ENCODE measurements around the gene DAGLB.
"Not testable (repeated sequence)": the region's sequence is repeated elsewhere in the genome, so short reads cannot be mapped to it uniquely, and the experiment has no call there.

DAGLB gene, protein sequence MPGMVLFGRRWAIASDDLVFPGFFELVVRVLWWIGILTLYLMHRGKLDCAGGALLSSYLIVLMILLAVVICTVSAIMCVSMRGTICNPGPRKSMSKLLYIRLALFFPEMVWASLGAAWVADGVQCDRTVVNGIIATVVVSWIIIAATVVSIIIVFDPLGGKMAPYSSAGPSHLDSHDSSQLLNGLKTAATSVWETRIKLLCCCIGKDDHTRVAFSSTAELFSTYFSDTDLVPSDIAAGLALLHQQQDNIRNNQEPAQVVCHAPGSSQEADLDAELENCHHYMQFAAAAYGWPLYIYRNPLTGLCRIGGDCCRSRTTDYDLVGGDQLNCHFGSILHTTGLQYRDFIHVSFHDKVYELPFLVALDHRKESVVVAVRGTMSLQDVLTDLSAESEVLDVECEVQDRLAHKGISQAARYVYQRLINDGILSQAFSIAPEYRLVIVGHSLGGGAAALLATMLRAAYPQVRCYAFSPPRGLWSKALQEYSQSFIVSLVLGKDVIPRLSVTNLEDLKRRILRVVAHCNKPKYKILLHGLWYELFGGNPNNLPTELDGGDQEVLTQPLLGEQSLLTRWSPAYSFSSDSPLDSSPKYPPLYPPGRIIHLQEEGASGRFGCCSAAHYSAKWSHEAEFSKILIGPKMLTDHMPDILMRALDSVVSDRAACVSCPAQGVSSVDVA

DNA sequence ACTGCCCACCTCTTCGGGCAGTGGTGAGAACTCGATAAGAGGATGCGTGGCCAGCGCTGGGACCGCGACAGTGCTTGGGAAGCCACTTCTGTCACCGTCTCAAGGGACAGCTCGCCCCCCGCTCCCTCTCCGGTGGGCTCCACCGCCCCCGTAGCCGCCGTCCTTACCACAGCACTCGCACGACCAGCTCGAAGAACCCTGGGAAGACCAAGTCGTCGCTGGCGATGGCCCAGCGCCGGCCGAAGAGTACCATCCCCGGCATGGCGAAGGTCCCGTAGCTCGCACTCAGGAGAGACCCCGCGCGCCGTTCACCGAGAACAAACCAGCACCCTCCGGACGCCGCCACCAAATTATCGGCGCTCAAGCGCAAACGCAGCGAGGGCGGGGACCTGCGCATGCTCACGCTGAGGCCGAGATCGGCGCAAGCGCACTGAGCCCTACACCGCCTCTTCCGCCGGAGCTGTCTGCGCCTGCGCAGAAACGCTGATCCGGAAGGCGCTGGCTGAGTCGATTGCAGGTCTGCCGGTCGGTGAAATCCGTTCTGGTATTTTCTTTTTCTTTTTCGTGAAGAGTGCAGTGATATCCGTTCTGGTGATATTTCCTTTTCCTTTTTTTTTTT lies at the start of gene DAGLB:
DAGLB (minus strand) TSS at position 374 of the 619 bp plus-strand sequence; CDS start at position 262, 112 bp downstream.
- peak; percentile 90 for DNase-seq (ENCODE audit: low spot score)

DNA sequence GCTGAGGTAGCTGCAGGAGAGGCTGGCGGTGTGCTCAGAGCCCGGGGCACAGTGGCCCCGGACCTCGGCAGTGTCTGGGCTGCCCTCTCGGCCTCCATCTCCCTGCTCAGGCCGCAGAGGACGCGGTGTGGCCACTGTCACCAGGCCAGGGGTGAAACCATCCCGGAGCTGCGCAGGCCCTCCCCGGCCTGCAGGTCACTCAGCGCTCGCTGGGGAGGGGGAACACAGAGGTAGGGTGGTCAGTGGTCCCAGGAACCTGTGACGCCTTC lies 49.8 kb upstream of the DAGLB start:
- no peak for DNase-seq (ENCODE audit: low spot score)

DNA sequence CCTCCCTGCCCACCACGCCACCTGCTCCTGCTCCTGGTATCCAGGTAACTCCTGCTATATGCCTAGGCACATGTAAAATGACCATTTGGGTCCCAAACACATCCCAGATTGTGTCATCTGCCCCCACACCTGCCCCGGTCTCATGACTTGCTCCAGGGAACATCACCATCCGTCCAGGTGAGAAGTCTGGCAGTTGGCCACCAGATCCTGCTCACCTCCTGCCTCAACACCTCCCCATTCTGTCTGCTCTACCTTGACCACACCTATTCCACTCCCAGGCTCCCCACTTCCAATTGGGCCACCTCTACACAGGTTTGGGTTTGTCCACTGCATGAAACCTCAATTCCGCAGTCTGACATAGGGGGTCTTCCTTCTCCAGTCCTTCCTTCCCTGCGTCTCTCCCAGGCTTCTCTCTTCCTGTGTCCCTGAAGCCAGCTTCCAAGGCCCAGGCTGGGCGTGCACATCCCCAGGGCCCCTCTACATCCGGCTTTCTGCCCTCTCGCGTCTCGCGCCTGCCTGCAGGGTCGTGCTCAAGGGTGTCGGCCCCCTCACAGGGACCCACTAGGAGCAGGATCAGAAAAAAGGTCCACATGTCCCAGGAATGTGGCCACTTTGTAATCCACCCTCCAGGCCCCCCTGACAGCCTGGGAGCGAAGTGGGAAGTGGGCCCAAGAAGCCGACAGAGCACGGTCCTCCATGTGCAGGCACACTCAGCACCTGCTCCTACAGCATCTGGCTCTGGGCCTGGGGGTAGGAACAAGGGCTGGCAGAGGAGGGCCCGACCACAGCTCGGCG lies 49.3 kb upstream of the DAGLB start:
- no peak for DNase-seq (ENCODE audit: low spot score)

GRCh38 chr7:6495597-6496262 lies 48.0 kb upstream of the DAGLB start:
- no peak for DNase-seq (ENCODE audit: low spot score)

- DNase-seq (ENCODE audit: low spot score) = no peak
Observed at GRCh38 chr7:6494365-6494764, 46.6 kb upstream of the DAGLB start.

DNA sequence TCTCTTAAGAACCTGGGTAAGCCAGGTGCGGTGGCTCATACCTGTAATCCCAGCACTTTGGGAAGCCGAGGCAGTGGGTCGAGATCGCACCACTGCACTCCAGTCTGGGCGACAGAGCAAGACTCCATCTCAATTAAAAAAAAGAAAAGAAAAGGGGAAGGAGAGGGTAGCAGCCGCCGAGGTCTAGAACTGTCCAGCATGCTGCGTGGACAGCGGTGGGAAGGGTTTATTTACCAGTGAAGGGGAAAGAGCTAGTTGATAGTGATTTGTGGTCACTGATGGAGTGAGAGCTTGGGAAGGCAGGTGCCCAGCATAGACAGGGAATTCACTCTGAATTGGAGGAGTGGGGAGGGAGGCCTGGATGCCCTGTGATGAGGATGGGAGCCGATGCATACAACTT lies 43.4 kb upstream of the DAGLB start:
- DNase-seq (ENCODE audit: low spot score) = no peak

DNA sequence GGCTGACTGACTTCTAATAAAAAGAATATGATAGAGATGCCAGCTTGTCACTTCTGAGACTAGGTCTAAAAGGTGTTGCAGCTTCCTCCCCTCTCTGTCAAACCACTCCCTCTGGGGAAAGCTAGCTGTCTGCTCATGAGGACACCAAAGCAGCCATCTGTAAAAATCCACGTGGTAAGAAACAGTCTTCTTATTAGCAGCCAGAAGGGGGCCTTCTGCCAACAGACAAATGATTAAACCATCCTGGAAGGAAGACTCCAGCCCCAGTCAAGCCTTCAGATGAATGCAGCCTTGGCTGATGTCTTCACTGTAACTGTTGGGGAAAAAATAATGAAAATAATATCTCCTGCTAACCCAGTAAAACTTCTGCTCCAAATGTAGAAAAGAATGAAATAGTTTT lies 41.9 kb upstream of the DAGLB start:
- no peak for DNase-seq (ENCODE audit: low spot score)

DNA sequence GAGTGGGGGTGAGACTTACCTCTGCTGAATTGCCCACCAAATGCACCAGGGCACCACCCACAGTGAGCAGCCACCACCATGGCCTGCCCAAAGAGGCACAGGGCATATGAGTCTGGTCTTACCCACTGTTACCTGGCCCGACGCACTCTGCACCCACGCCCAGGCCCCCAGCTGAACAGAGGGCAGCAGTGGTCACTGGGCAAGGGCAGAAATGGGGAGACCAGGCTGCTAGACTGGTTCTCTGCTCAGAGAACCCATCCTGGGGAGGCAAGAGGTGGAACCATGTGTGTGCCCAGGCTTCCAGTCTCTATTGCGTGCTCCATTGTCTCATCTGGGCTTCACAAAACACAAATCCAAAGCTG lies 39.4 kb upstream of the DAGLB start:
- no peak for DNase-seq (ENCODE audit: low spot score)

GRCh38 chr7:6486438-6487183 lies 38.9 kb upstream of the DAGLB start:
- no peak for DNase-seq (ENCODE audit: low spot score)

GRCh38 chr7:6482743-6483119 lies 35.0 kb upstream of the DAGLB start:
- no peak for DNase-seq (ENCODE audit: low spot score)

DNA sequence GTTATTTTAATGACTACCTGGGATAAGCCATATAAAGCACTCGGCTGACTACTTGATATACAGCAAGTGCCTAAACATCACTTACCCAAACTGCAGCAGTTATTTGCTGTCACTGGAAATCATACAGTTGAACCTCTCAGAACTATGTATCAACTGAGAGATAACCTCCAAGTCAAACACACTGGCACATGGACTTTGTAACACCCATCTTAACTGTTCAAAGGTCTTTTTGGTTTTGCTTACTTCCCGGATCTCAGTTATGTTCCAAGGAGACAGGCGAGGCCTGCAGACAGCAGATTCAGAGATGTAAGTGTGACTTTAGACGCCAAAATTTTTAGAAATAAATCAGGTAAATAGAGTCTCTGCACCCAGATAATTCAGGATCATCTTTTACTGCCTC lies 34.6 kb upstream of the DAGLB start:
- no peak for DNase-seq (ENCODE audit: low spot score)

DNA sequence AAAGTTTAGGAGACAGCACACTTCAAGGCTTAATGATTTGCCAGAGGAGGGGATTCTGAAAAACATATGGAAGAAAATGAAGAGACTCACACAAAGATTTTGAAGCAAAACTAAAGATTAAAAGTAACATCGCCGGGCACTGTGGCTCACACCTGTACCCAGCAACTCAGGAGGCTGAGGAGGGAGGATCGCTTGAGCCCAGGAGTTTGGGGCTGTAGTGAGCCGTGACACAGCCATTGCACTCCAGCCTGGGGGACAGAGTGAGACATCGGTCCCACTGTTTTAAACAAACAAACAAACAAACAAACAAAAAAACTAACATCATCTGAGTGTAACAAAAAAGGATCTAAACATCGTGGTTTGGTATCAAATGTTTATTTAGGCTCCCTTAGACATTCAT lies 33.7 kb upstream of the DAGLB start:
- DNase-seq (ENCODE audit: low spot score) = no peak

GRCh38 chr7:6480323-6480660 lies 32.5 kb upstream of the DAGLB start:
- DNase-seq (ENCODE audit: low spot score) = no peak

DNA sequence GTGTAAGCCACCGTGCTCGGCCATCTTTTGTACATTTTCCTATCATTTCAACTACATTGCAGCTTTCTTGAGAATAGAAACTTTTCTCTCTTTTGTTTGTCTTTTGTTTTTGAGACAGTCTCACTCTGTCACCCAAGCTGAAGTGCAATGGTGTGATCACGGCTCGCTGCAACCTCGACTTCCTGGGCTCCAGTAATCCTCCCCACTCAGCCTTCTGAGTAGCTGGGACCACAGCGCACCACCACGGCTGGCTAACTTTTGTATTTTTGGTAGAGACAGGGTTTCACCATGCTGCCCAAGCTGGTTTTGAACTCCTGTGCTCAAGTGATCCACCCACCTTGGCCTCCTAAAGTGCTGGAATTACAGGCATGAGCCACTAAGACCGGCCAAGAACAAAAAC lies 31.3 kb upstream of the DAGLB start:
- DNase-seq (ENCODE audit: low spot score) = no peak

DNA sequence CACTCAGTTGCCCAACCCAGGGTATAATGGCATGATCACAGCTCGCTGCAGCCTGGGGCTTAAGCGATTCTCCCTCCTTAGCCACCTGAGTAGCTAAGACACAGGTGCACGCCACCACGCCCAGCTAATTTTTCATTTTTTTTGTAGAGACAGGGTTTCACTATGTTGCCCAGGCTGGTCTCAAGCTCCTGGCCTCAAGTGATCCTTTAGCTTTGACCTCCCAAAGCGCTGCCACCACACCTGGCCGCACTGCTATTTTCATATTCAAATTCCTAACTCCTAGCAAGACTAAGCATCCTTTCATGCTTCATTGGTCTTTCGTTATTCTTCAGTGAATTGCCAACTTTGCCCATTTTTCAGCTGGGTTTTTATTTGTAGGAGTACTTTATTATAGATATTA lies 30.4 kb upstream of the DAGLB start:
- no peak for DNase-seq (ENCODE audit: low spot score)

DNA sequence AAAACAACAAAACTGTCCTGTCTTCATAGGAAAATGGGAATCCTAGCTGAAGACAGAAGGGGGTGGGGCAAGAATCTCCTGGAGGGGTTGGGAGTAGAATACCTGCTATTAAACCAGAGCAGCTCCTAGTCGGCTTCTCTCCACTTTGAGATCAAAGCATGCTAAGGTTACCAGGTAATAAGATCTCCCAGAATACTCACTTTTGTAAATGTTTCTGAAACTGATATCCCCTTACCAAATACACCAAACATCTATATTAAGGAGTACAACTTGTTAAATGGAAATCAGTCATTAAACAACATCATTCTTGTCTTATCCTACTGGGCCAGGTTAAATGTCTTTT lies 29.5 kb upstream of the DAGLB start:
- DNase-seq (ENCODE audit: low spot score) = no peak

GRCh38 chr7:6476596-6477317 lies 29.0 kb upstream of the DAGLB start:
- no peak for DNase-seq (ENCODE audit: low spot score)

DNA sequence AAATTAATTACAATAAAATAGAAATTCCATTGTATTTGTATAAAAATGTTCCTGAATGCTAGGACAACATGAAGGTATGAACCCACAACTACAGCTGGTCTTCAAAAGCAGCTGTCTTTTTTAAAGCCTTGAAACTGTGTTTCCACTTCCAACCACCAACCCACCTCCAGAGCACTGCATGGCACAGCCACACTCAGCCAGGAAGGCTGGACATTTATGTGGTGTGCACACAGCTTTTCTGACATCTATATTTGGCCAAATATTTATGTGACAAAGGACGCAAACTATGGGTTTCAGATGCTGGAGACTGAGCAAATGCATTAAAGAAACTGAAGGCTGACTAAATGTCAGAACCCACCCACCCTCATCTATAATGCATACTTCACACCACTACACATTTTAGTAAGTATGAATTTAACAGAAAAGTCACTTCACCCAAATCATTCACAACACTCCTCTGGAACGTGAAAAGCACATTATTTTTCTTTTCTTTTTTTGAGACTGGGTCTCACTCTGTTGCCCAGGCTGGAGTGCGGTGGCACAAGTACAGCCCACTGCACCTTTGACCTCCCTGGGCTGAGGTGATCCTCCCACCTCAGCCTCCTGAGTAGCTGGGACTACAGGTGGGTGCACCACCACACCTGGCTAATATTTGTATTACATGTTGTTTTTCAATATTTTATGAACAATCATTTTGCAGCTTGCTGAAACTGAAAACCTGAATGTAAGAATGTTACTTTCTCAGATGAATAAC lies 27.9 kb upstream of the DAGLB start:
- DNase-seq (ENCODE audit: low spot score) = no peak

- no peak for DNase-seq (ENCODE audit: low spot score)
Observed at GRCh38 chr7:6465862-6466261, 18.1 kb upstream of the DAGLB start.

DNA sequence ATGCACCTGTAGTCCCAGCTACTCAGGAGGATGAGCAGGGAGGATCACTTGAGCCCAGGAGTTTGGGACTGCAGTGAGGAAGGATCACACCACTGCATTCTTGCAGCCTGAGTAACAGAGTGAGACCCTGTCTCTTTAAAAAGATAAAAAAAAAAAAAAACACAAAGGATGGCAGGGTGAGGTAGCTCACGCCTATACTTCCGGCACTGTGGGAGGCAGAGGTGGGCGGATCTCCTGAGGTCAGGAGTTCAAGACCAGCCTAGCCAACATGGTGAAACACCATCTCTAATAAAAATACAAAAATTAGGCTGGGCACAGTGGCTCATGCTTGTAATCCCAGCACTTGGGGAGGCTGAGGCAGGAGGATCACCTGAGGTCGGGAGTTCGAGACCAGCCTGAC lies 15.9 kb upstream of the DAGLB start:
- DNase-seq (ENCODE audit: low spot score) = not testable (repeated sequence)

All from Ammon's horn (tissue), 1 donor.